22Rv1 (cell line): Measurements from ENCODE around the gene CPD.

Source experiments
- ZFX ChIP-seq: fragments of 450-650 bp; IDR thresholded peaks from 2 replicates; pipeline ENCODE4 v1.6.1; 2017; ENCODE audit warnings: antibody characterized with exemption, borderline replicate concordance
- TF ChIP-seq, protein P1 (sequence below): fragments of 450-650 bp; IDR thresholded peaks from 2 replicates; pipeline ENCODE4 v1.5.1; 2017; ENCODE audit warnings: mild to moderate bottlenecking

DNA sequence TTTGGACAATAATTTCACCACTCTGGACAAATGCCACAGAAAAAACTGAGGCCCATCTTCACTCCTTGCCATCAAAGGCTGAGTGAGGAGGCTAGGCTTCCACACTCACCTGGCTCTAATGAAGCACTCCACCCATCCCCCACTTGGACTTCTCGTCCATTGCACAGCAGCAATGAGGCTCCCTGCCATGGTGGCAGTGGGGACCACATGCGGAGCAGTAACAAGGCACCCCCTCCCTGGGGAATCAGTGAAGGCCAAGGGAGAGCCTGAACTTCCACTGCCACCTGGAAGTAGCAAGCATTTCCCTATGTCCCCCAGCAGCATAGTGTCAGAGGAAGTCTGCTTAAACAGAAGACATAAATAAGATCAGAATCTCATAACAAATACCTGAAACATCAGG, 96.5 kb downstream of the CPD start:
- TF ChIP-seq, protein P1, sequence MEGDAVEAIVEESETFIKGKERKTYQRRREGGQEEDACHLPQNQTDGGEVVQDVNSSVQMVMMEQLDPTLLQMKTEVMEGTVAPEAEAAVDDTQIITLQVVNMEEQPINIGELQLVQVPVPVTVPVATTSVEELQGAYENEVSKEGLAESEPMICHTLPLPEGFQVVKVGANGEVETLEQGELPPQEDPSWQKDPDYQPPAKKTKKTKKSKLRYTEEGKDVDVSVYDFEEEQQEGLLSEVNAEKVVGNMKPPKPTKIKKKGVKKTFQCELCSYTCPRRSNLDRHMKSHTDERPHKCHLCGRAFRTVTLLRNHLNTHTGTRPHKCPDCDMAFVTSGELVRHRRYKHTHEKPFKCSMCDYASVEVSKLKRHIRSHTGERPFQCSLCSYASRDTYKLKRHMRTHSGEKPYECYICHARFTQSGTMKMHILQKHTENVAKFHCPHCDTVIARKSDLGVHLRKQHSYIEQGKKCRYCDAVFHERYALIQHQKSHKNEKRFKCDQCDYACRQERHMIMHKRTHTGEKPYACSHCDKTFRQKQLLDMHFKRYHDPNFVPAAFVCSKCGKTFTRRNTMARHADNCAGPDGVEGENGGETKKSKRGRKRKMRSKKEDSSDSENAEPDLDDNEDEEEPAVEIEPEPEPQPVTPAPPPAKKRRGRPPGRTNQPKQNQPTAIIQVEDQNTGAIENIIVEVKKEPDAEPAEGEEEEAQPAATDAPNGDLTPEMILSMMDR: no peak
- TF ChIP-seq ZFX: no peak
